ENCODE results near the gene PBLD. TPM values are rescaled to one million over a fixed set of nuclear protein-coding genes. Genes with fewer than 3 reads are reported as not detected.
"Not testable (repeated sequence)": the region's sequence is repeated elsewhere in the genome, so short reads cannot be mapped to it uniquely, and the experiment has no call there.

Gene PBLD
- polyA plus RNA-seq, 3 donors from 2014 or later, result 1.3 to 2.6 (median 1.5) TPM

DNA sequence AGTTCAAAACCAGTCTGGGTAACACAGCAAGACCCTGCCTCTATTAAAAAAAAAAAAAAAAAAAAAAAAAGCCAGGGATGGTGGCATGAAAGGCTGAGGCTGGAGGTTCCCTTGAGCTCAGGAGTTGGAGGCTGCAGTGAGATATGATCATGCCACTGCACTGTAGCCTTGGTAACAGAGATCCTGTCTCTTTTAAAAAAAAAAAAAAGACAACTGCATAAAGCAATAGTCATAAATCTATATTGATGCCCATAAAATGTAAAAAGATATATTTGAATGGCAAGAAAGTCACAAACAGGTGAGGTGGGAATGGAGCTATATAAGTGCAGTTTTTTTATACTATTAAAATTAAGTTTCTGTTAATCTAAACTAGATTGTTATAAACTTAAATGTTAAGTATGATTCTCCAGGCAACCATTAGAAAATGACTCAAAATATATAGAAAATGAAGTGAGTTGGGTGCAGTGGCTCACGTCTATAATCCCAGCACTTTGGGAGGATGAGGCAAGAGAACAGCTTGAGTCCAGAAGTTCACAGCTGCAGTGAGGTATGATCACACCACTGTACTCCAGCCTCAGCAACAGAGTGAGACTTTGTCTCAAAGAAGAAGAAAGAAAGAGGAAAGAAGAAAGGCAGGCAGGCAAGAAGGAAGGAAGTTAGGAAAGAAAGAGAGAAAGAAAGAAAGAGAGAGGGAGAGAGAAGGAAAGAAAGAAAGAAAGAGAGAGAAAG lies 14.2 kb downstream of the PBLD start:
- peak overlapping the region in 1 of 6 donors; percentile 29 for H3K27ac Mint-ChIP-seq
- peaks cover 4 to 14% (median 9%) of the 10 kb centered on the region in 3 donors for H3K36me3 Mint-ChIP-seq
- no peak for DNase-seq
- H3K9me3 Mint-ChIP-seq, result peaks cover 7 to 20% (median 12%) of the 10 kb centered on the region in 6 donors
- peaks cover 0 to 4% (median 2%) of the 10 kb centered on the region in 3 donors for H3K27me3 Mint-ChIP-seq (ENCODE audit: low read depth in 3 of 3)
- H3K4me3 Mint-ChIP-seq, result no peak overlapping the region
- H3K4me1 Mint-ChIP-seq, result peaks cover 0 to 4% of the 10 kb centered on the region in 2 donors

GRCh38 chr10:68315582-68315981 lies 17.1 kb downstream of the PBLD start:
- no peak overlapping the region for H3K4me3 Mint-ChIP-seq

GRCh38 chr10:68314930-68315329 lies 17.8 kb downstream of the PBLD start:
- not testable (repeated sequence) for H3K4me3 Mint-ChIP-seq; H3K27me3 Mint-ChIP-seq (ENCODE audit: low read depth in 3 of 3); DNase-seq; H3K4me1 Mint-ChIP-seq; H3K27ac Mint-ChIP-seq
- H3K9me3 Mint-ChIP-seq, result peaks cover 8 to 20% (median 12%) of the 10 kb centered on the region in 6 donors
- H3K36me3 Mint-ChIP-seq, result peaks cover 4 to 14% (median 9%) of the 10 kb centered on the region in 3 donors

More at GRCh38 chr10:68315582-68315981, 17.1 kb downstream of the PBLD start:
- no peak for DNase-seq
- peaks cover 0 to 4% (median 2%) of the 10 kb centered on the region in 3 donors for H3K27me3 Mint-ChIP-seq (ENCODE audit: low read depth in 3 of 3)
- no peak overlapping the region for H3K27ac Mint-ChIP-seq
- H3K4me1 Mint-ChIP-seq, result peaks cover 0 to 4% of the 10 kb centered on the region in 2 donors
- peaks cover 4 to 14% (median 9%) of the 10 kb centered on the region in 3 donors for H3K36me3 Mint-ChIP-seq
- peaks cover 8 to 20% (median 12%) of the 10 kb centered on the region in 6 donors for H3K9me3 Mint-ChIP-seq

DNA sequence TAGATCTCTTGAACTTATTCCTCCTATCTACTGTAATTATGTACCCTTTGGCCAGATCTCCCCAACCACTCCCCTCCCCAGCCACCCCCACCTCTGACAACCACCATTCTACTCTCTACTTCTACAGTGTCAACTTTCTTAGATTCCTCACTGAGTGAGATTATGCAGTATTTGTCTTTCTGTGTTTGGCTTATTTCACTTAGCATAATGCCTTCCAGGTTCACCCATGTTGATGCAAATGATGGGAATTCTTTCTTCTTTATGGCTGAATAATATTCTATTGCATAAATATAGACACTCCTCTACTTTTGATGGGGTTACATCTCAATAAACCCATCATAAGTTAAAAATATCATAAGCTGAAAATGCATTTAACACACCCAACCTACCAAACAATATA lies 22.2 kb downstream of the PBLD start:
- H3K9me3 Mint-ChIP-seq, result peaks cover 0 to 1% (median under 1%) of the 10 kb centered on the region in 6 donors
- peaks cover 0 to under 1% (median 0%) of the 10 kb centered on the region in 3 donors for H3K36me3 Mint-ChIP-seq
- DNase-seq, result no peak
- no peaks in the 10 kb centered on the region for H3K27me3 Mint-ChIP-seq (ENCODE audit: low read depth in 3 of 3)
- H3K4me3 Mint-ChIP-seq, result no peak overlapping the region
- H3K4me1 Mint-ChIP-seq, result peaks cover 0 to 4% of the 10 kb centered on the region in 2 donors
- H3K27ac Mint-ChIP-seq, result no peak overlapping the region

GRCh38 chr10:68305854-68306253 lies 26.9 kb downstream of the PBLD start:
- no peaks in the 10 kb centered on the region for H3K4me1 Mint-ChIP-seq
- H3K36me3 Mint-ChIP-seq, result no peaks in the 10 kb centered on the region
- H3K27me3 Mint-ChIP-seq (ENCODE audit: low read depth in 3 of 3), result no peaks in the 10 kb centered on the region
- no peak overlapping the region for H3K27ac Mint-ChIP-seq
- H3K9me3 Mint-ChIP-seq, result no peaks in the 10 kb centered on the region
- H3K4me3 Mint-ChIP-seq, result no peak overlapping the region
- no peak for DNase-seq

DNA sequence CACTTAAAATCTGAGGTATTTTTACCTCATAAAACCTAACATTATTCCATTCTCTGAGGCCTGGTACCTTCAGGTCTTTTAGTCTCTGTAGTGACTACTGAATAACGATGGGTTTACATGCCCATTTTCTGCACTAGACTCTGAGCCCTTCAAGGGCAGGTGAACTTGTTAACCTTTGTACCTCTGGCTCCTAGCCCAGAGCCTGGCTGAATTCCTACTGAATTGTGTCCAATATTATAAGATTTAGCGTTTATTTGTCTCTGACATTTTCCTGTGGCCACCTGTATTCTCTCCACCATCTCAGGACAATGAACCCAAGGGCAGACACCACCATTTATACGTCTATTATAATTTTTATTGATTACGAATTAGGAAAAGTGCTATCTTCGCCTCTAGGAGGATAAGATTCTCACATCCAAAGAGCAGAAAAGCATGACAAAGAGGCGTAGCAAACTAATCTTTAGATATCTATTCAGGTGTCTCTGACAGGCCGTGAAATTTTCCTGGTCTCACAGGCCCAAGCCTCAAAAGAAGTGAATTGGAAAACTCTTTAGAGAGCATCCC lies 28.8 kb downstream of the PBLD start:
- Mint-ChIP-seq H3K27ac (no peak overlapping the region), H3K9me3 (no peaks in the 10 kb centered on the region), H3K4me1 (no peaks in the 10 kb centered on the region), H3K27me3 (ENCODE audit: low read depth in 3 of 3) (no peaks in the 10 kb centered on the region), H3K36me3 (no peaks in the 10 kb centered on the region), H3K4me3 (no peak overlapping the region)
- no peak for DNase-seq

DNA sequence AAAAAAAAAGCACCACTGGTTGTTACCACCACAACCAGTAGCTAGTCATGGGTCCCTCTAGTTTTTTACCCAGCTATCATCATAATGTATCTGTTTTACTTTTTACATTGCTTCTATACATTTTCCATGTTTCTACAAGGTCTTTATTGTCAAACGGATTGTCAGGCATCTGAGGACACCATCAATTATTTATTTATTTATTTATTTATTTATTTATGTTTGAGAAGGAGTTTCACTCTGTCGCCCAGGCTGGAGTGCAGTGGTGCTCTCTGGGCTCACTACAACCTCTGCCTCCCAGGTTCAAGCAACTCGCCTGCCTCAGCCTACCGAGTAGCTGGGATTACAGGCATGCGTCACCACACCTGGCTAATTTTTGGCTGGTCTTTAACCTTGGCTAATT lies 29.9 kb downstream of the PBLD start:
- no peak for DNase-seq
- Mint-ChIP-seq H3K27me3 (ENCODE audit: low read depth in 3 of 3) (peaks cover 0 to 2% (median 0%) of the 10 kb centered on the region in 3 donors), H3K4me3 (no peak overlapping the region), H3K4me1 (no peaks in the 10 kb centered on the region), H3K9me3 (no peaks in the 10 kb centered on the region), H3K36me3 (no peaks in the 10 kb centered on the region), H3K27ac (no peak overlapping the region)

DNA sequence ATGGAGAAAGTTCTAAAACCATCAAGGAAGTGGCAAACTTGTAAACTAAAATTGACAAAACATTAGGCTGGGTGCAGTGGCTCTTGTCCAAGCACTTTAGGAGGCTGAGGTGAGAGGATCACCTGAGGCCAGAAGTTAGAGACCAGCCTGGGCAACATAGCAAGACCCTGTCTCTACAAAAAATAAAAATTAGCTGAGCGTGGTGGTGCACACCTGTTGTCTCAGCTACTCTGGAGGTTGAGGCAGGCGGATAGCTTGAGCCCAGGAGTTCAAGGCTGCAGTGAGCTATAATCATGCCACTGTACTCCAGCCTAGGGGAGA lies 30.3 kb downstream of the PBLD start:
- Mint-ChIP-seq H3K27me3 (ENCODE audit: low read depth in 3 of 3) (peaks cover 0 to 2% (median 0%) of the 10 kb centered on the region in 3 donors), H3K4me3 (no peak overlapping the region), H3K27ac (no peak overlapping the region), H3K36me3 (no peaks in the 10 kb centered on the region), H3K4me1 (no peaks in the 10 kb centered on the region), H3K9me3 (no peaks in the 10 kb centered on the region)
- no peak for DNase-seq

GRCh38 chr10:68301790-68302502 lies 30.8 kb downstream of the PBLD start:
- H3K4me3 Mint-ChIP-seq, result no peak overlapping the region
- no peaks in the 10 kb centered on the region for H3K36me3 Mint-ChIP-seq
- H3K27me3 Mint-ChIP-seq (ENCODE audit: low read depth in 3 of 3), result peaks cover 0 to 2% (median 0%) of the 10 kb centered on the region in 3 donors
- no peaks in the 10 kb centered on the region for H3K4me1 Mint-ChIP-seq
- H3K9me3 Mint-ChIP-seq, result no peaks in the 10 kb centered on the region
- H3K27ac Mint-ChIP-seq, result no peak overlapping the region
- peak in 2 of 3 donors; percentile 8 to 13 for DNase-seq

DNA sequence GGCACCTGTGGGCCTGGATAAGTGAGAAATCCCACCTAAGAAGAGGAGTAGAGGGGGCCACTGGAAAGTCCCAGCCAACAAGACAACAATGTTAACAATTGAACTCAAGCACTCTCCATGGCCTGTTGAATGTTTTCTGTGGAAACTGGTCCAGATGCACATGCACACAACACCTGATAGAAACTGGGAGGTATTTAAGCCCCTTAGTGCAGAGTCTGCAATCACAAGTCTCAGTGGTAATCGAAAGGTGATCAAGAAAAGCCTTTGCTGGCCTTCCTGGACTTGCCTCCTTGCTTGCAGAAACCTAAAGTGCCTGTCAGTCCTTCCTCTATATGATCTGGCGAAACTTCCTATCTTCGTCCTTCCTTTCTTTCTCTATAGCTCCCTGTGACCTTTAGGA lies 31.4 kb downstream of the PBLD start:
- Mint-ChIP-seq H3K9me3 (no peaks in the 10 kb centered on the region), H3K27me3 (ENCODE audit: low read depth in 3 of 3) (peaks cover 0 to 2% (median 0%) of the 10 kb centered on the region in 3 donors), H3K27ac (no peak overlapping the region), H3K4me3 (no peak overlapping the region), H3K36me3 (no peaks in the 10 kb centered on the region), H3K4me1 (no peaks in the 10 kb centered on the region)
- DNase-seq, result no peak

GRCh38 chr10:68296843-68297663 lies 35.7 kb downstream of the PBLD start:
- Mint-ChIP-seq H3K4me1 (no peaks in the 10 kb centered on the region), H3K36me3 (no peaks in the 10 kb centered on the region), H3K27me3 (ENCODE audit: low read depth in 3 of 3) (peaks cover 0 to 2% (median 0%) of the 10 kb centered on the region in 3 donors), H3K4me3 (no peak overlapping the region), H3K27ac (no peak overlapping the region), H3K9me3 (no peaks in the 10 kb centered on the region)
- no peak for DNase-seq

DNA sequence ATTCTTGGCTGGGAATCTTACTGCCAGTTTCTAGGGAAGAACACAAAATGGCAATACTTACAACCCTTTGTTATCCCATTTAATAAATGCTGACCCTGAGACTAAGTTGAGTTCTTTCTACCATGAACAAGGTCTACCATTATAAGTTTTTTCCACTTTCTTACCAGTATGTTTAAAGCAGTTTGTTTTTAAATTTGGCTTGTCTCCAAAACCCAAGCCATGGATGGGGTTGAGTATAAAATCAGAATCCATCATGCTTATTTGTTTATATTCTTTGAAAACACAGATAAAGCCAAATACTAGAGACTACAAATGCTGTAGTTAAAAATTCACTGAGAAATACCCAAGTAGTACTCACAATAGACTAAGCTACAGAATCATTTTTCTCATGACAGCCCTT lies 42.0 kb downstream of the PBLD start:
- Mint-ChIP-seq H3K27me3 (ENCODE audit: low read depth in 3 of 3) (no peaks in the 10 kb centered on the region), H3K27ac (no peak overlapping the region), H3K4me1 (no peaks in the 10 kb centered on the region), H3K4me3 (no peak overlapping the region), H3K9me3 (no peaks in the 10 kb centered on the region), H3K36me3 (peaks cover 0 to 3% (median 0%) of the 10 kb centered on the region in 3 donors)
- no peak for DNase-seq

DNA sequence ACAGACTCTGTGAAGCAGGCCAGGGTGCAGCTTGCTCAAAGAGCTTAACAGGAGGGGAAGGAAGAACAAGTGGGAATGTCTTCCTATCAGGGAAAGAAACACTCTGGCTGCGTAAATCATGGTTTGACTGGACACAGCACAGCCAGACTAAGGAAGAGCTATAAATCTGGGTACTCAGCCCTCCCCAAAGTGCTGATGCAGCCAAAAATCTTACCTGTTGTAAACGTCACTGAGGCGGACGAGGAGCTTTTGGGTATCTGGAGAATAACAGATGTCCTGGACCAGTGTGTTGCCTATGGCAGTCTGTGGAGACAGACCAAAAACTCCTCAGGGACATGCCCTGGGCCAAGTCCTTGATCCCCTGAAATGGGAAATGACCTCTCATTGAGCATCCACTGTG lies 44.0 kb downstream of the PBLD start:
- Mint-ChIP-seq H3K27me3 (ENCODE audit: low read depth in 3 of 3) (no peaks in the 10 kb centered on the region), H3K27ac (no peak overlapping the region), H3K9me3 (no peaks in the 10 kb centered on the region)

More for the DNA sequence above, 44.0 kb downstream of the PBLD start:
- Mint-ChIP-seq H3K36me3 (peaks cover 0 to 3% (median 0%) of the 10 kb centered on the region in 3 donors), H3K4me1 (no peaks in the 10 kb centered on the region), H3K4me3 (no peak overlapping the region)
- DNase-seq, result no peak
